HG03460 (cell line): ENCODE measurements around the gene CTRB1.

Experiments
- ATAC-seq: cut with Tn5 transposase; IDR thresholded peaks from one replicate; pipeline ENCODE4 v1.9.1; 2021; ENCODE audit not compliant: unreplicated experiment

Gene CTRB1

GRCh38 chr16:75218256-75219076, at the start of gene CTRB1:
Gene CTRB1, plus strand, starts transcription at chr16:75218988. Its CDS starts 20 bp downstream, at chr16:75219008.
- no peak for ATAC-seq

- ATAC-seq: no peak
These were observed 48.8 kb upstream of the CTRB1 start for GRCh38 chr16:75169899-75170405.

DNA sequence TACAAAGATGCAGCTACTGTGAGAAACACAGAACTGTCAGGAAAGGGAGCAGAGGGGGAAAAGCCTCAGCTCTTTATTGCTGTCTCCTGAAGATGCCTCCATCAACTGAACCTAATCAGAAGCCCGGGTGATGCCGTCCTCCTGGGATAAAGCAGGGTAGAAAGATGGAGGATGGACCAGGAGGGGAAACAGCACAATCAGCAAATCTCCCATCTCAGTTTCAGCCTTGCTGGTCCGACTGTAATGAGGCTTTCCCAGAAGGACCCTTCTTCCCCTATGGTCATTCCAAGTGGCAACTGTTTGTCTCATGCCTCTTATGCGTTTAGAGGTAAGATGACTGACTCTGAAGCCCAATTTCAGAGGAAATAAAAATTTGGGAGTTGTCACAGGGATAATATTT, 46.2 kb upstream of the CTRB1 start:
- no peak for ATAC-seq

DNA sequence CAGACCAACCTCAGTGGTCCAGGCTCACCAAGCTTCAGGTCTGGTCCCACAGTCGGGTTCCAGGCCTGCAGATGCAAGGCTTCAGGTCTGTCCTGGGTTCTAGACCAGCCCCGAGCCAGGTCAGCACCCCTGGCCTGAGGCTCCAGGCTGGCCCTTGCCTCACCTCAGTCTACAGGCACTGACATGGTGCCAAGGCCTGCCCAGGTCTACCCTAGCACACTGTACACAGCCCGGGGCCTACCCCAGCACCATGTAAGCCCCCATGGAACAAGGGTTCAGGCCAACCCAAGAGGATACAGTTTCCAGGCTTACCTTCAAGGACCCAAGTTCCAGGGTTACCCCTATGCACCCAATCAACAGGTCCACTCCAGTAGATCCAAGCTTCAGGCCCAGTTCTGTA, 43.7 kb upstream of the CTRB1 start:
- ATAC-seq: no peak

GRCh38 chr16:75176926-75177325, 41.9 kb upstream of the CTRB1 start:
- ATAC-seq: no peak

DNA sequence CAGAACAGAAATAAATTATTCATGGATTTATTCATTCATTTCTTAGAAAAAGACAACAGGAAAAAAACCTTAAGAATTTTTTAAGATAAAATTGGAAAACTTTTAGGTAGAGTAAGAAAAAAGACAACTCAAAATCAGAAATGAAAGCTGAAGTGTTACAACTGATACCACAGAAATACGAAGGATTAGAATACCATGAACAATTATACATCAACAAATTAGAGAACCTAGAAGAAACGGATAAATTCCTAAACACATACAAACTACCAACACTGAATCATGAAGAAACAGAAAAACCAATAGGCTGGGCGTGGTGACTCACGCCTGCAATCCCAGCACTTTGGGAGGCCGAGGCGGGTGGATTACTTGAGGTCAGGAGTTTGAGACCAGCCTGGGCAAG, 39.6 kb upstream of the CTRB1 start:
- ATAC-seq: no peak

DNA sequence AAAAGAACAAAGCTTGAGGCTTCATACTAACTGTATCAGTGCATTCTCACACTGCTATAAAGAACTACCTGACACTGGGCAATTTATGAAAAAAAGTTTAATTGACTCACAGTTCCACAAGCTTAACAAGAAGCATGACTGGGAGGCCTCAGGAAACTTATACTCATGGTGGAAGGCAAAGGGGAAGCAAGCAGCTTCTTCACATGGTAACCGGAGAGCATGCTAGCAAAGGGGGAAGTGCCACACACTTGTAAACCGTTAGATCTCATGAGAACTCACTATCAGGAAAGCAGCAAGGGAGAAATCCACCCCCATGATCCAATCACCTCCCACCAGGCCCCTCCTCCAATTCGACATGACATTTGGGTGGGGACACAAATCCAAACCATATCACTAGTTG, 37.2 kb upstream of the CTRB1 start:
- ATAC-seq: no peak

DNA sequence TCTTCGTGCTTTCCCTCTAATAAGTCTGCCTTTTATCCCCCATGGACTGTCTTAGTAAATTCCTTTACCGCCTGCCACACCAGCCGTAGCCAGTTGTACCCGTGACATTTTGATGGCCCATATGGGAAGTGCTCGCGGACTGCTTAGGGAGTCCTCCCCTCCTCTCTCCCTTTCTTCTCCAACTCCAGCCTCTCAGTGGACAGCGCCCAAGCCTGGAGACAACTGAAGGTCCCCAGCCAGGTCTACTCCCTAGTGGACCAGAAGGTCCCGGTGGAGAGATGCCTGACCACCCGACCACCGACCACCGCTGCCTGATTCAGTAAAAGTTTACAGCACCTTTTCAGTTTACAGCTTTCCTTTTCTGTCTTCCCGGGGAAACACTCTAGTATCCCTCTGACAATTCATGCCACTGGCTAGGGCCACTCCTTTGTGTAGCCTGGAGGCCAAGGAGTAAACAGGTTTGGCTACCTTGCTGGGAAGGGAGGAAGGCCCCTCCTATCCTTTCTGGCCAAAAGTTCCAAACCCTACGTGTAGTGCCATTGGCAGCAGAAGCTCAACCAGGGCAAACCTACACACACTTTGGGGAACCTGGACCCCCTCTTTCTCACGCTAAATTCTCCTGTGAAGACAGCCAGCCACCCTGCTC, 29.8 kb upstream of the CTRB1 start:
- ATAC-seq: no peak

GRCh38 chr16:75189638-75190245, 29.0 kb upstream of the CTRB1 start:
- ATAC-seq: no peak

DNA sequence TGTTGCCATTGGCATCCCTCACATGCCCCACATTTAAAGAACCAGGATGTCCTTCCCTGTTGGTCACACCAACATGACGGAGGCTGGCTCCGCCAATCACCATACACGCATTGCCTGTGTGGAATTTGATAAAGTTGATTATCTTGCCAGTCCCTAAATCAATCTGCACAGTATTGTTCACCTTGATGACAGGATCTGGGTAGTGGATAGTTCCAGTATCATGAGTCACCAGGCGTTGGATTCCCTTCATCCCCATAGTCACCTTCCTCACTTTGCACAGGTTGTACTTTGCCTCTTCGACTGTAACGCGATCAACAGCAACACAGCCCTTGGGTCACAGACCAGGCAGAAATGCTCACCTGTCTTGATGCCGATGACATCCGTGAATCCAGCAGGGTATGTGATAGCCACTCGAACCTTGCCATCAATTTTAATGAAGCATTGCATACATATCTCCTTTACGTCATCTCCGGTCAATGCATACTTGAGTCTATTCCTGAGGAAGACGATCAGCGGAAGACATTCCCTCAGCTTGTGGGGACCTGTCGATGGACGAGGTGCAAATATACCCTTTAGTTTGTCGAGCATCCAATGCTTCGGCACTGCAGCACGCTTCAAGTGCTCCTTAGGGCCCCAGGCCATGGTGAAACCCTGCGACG, 26.1 kb upstream of the CTRB1 start:
- ATAC-seq: no peak

GRCh38 chr16:75193265-75193650, 25.5 kb upstream of the CTRB1 start:
- no peak for ATAC-seq

DNA sequence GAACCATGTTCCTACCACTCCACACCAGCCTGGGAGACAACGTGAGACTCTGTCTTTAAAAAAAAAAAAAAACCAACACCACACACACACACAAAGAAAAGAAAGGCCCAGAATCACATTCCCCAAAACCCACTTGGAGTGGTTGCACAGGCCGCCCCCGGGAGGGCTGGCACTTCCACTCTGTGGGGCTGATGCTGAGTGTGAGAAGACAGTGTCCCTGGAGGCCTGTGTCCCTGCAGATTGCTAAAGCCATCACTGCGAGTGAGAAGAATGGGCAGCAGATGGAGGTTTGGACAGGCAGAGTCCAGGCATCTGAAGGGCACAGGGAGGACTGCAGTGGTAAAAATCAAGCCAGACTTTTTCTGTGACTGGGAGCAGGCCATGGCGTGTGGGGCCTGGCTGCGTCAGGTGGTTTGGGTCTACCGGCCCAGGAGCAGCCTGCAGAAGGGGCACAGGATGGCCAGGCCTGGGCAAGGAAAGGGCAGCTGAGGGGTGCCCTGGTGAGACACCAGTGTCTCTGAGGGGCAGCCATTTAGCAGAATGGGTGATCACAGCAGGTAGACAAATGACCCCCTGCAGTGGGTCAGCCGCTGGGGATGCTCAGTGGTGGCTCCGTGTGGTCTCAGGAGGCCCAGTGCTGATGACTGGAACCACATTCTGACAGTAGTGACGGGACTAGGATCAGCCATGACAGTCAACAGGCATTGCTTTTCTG, 24.9 kb upstream of the CTRB1 start:
- ATAC-seq: no peak

DNA sequence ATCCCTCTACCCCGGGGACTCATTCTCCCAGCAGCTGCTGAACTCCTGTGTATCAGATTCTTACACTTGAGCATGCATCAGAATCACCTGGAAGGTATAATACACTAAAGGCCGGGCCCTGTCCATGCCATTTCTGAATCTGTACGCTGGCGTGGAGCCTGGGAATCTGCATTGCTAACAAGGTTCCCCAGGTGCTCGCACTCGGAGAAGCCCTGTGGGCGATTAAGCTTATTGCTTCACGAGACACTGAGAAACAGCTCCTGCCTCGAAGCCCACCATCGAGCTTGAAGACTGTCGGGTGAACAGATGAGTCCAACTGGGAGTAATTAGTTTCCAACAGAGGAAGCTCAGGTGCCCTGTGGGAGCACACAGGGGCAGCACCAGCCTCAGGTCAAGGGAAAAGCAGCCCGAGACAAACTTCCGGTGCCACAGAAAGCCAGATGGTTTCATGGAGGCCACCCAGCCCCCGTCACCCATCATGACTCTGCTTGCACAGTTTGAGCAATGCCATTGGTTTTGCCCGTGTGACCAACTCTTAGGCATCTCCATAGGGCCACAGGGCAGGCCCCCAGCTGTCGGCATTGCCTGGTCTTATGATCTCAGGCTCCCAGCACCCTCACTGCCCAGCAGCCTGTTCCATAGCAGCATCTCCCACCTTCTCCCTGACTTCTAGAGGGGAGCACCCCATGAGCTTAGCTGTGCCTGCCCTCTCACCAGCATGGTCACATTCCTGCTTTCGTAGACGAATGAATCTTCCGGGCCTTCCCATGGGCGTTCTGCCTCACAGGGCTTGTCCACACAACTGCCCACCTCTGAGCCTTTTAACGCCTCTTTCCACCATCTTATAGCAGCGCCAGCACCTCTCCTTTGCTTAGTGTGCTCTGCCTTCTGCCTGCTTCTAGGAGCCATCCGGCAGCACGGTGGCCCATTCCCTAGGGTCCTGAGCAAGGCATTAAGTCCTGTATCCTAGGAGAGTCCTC, 22.7 kb upstream of the CTRB1 start:
- no peak for ATAC-seq

GRCh38 chr16:75196836-75197235, 22.0 kb upstream of the CTRB1 start:
- no peak for ATAC-seq

GRCh38 chr16:75197522-75198134, 21.2 kb upstream of the CTRB1 start:
- no peak for ATAC-seq

DNA sequence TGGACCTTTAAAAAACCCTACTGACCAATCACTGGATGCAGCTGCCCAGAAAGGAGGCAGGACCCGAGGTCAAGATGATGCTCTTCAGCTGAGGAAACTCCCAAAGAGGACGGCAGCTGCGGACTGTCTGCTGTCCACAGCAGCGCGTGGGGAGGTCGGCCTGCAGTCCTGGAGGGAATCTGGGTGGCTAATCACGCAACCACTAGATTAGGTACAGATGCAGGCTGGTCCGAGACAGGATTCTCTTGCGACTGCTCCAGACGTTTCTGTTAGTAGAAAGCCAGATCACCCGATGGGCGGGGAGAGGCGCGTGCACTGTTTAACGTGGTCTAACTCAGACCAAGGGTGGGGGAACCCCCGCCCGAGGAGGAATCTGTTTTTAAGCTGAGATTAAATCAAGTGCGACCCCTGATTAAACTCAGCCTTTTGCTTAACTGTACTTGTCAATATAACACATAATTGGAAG, 20.6 kb upstream of the CTRB1 start:
- no peak for ATAC-seq

- ATAC-seq: no peak
These were observed 16.7 kb upstream of the CTRB1 start for GRCh38 chr16:75202069-75202590.

- no peak for ATAC-seq
These were observed 15.7 kb upstream of the CTRB1 start for GRCh38 chr16:75203096-75203495.
